GM20000 (cell line): Measurements from ENCODE around the gene MICALL2.

Experiments used
- DNase-seq: peaks from one replicate; pipeline ENCODE4 v3.0.0; 2012; ENCODE audit warnings: low spot score
- TF ChIP-seq, protein P1 (sequence below): IDR thresholded peaks from 2 replicates; pipeline ENCODE4 v1.5.1; 2012; ENCODE audit warnings: mild to moderate bottlenecking, control low read depth; ENCODE audit errors: extremely low read depth, missing control alignments

Gene MICALL2

DNA sequence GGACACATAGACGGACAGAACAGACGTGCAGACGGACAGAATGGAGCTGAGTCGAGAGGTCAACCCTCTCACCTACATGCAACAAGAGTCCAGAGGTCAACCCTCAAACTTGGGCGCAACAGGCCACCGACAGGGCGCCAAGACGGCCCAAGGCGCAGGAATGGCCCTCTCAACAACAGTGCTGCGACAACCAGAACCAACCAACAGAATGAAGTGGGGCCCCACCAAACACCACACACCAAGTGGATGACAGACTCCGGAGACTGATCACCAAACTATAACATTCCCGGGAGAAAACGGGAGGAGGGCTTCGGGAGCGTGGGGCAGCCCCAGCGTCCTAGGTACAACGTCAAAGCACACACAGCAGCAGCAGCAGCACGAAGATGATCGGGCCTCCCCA is 31.6 kb upstream of the MICALL2 start:
- TF ChIP-seq, protein P1, sequence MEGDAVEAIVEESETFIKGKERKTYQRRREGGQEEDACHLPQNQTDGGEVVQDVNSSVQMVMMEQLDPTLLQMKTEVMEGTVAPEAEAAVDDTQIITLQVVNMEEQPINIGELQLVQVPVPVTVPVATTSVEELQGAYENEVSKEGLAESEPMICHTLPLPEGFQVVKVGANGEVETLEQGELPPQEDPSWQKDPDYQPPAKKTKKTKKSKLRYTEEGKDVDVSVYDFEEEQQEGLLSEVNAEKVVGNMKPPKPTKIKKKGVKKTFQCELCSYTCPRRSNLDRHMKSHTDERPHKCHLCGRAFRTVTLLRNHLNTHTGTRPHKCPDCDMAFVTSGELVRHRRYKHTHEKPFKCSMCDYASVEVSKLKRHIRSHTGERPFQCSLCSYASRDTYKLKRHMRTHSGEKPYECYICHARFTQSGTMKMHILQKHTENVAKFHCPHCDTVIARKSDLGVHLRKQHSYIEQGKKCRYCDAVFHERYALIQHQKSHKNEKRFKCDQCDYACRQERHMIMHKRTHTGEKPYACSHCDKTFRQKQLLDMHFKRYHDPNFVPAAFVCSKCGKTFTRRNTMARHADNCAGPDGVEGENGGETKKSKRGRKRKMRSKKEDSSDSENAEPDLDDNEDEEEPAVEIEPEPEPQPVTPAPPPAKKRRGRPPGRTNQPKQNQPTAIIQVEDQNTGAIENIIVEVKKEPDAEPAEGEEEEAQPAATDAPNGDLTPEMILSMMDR = no peak
- DNase-seq = no peak

DNA sequence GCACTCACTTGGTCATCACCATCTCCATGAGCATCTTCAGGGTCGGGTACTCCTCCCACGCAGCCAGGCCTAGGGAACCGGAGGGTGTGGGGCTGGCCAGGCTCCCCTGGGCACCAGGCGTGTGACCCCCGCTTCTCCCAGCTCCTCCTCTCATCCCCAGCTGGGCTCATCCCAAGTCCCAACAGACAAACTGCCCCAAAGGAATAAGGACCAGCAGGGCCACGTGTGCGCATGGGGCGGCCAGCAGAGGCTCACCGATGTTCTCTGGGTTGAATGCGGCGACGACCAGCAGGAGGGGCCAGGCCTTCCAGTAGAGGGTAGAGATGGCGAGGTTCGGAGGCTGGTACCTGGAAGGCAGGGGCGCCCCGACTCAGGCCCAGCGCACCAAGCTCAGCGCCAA is 30.1 kb upstream of the MICALL2 start:
- TF ChIP-seq, protein P1 = no peak
- no peak for DNase-seq

DNA sequence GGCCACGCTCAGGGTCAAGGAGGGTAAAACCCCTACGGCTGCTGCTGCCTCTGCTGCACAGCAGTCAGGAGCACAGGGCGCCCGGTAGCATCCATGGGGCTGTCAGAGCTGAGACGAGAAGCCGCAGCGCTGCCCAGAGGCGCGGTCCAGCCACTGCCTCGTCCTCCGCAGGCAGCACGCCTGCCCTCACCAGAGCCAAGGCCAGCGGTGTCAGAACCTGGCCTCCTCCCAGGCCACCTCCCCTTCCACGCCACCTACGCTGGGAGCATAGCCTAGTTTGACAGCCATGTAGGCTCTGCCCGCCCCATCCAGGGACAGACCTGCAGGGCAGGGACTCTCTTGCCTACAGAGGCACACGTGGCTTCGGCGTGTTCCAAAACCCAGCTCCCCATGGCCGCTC is 28.7 kb upstream of the MICALL2 start:
- DNase-seq = no peak
- TF ChIP-seq, protein P1 = no peak

DNA sequence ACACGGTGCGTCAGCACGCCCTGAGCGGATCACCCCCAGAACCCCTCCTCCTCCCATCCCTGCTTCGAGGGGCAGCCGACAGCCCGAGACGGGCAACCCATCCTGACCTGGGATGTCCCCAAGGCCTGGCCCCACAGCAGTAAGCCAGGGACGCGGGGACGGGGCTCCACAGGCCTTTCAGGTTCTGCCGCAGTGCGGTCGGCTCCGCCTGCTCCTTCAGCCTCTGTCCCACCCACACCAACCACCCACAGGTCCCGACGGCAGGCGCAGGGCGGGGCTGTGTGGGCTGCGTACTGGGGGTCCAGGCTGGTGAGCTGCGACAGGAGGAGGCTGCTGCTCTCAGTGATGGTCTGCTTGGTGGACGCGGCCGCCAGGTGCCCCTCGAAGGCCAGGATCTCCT is 28.2 kb upstream of the MICALL2 start:
- no peak for DNase-seq
- TF ChIP-seq, protein P1 = no peak

DNA sequence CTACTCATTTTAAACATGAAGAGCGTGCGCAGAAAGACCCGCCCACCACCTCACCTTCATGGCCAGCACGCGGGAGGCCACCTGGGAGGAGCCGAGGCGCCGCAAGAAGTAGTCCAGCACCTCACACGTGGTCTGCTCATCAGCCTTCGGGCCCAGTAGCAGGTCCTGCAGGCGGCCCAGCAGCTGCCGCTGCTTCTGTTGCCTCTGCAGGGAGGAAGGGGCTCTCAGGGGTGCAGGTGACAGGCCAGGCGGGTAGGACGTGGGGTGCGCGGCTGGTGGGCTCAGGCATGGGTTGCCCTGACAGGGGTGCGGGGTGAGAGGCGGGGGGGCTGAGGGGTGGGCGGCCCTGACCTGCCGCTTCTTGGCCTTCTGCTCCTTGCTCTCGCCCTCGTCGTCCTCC is 27.3 kb upstream of the MICALL2 start:
- DNase-seq = no peak
- TF ChIP-seq, protein P1 = no peak

DNA sequence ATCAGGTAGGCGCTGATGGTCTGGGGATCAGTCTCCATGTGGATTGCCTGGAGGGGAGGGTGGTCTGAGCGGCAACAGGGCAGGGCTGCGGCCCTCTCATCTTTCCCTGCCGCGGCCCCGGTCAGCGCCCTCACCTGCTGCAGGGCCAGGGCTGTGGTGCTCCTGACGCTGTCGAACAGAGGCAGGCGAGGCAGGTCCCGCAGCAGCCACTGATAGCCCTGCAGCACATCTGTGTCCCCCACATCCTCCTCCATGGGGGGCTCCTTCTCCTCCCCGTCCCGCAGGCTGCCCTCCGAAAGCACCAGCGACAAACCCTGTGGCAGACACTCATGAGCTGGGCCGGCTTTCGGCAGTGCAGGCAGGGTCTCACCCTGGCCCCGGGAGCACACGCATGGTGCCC is 25.9 kb upstream of the MICALL2 start:
- DNase-seq = no peak
- TF ChIP-seq, protein P1 = no peak

DNA sequence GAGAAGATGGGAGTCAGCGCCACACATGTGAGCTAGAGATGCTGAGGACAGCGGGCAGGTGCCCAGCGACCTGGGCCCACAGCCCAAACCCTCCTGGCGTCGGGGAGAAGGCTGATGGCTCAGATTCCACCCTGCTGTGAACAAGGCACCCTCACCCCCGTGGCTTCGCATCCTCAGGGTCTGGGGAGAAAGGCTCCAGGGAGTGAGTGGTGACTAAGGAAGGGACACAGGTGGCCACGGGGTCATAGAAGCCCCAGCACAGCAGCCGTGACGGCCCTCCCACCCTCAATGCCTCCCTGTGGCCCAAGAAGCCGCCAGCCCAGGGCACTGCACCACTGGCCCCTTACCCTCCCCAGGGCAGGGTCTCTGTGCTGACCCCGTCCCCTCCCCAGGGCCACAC is 25.3 kb upstream of the MICALL2 start:
- TF ChIP-seq, protein P1 = no peak
- no peak for DNase-seq
